Caco-2 (cell line): Measurements from ENCODE around the gene THBS4. TPM values are rescaled to one million over a fixed set of nuclear protein-coding genes. Genes with fewer than 3 reads are reported as not detected.

Source experiments
- BruUV-seq: library from RNA; stranded (reverse); fragments of 400-500 nt; replicated peaks from 2 replicates; lab custom pipeline; 2021; lab: Mats Ljungman, UMichigan
- CTCF ChIA-PET: fragments of 300-600 bp; sonication (Branson Sonifier 250); formaldehyde crosslinking; loops from one replicate; lab custom pipeline; 2022; ENCODE audit warnings: antibody characterized with exemption; lab: Charles Lee
- POLR2A ChIA-PET: fragments of 300-600 bp; sonication (Branson Sonifier 250); formaldehyde crosslinking; loops from one replicate; lab custom pipeline; 2022; ENCODE audit warnings: antibody characterized with exemption; lab: Charles Lee
- DNase-seq, 2 experiments: peaks; one replicate each; pipeline versions ENCODE4 v3.0.0 to v3.0.0-alpha.2; 2020 to 2022
- H3K27me3 ChIP-seq: replicated peaks from 2 replicates; pipeline ENCODE4 v1.6.0; 2011; ENCODE audit warnings: low read length; ENCODE audit not compliant: control insufficient read depth, insufficient read depth
- H3K36me3 ChIP-seq: 2 replicates; pipeline ENCODE4 v1.5.1; 2011; ENCODE audit warnings: low read length; ENCODE audit not compliant: control insufficient read depth, insufficient read depth
- H3K4me1 ChIP-seq: fragments of 250-450 bp; sonication (Bioruptor Pico); 2 replicates; pipeline ENCODE4 v1.5.1; 2020; ENCODE audit warnings: mild to moderate bottlenecking
- H3K4me3 ChIP-seq: 2 replicates; pipeline ENCODE4 v1.5.1; 2011; ENCODE audit warnings: low read depth, mild to moderate bottlenecking, control low read depth, low read length
- H3K9me3 ChIP-seq: fragments of 250-450 bp; sonication (Bioruptor Pico); 2 replicates; pipeline ENCODE4 v1.5.1; 2020; ENCODE audit warnings: mild to moderate bottlenecking, moderate library complexity
- H3K27ac Mint-ChIP-seq: one replicate; pipeline ENCODE4 v1.8.0; 2022; ENCODE audit warnings: mixed read lengths; ENCODE audit not compliant: unreplicated experiment
- H3K27me3 Mint-ChIP-seq: one replicate; pipeline ENCODE4 v1.8.0; 2022; ENCODE audit warnings: mixed read lengths; ENCODE audit not compliant: insufficient read depth, unreplicated experiment
- H3K36me3 Mint-ChIP-seq: one replicate; pipeline ENCODE4 v1.8.0; 2022; ENCODE audit warnings: mild to moderate bottlenecking, mixed read lengths; ENCODE audit not compliant: insufficient read depth, unreplicated experiment
- H3K4me1 Mint-ChIP-seq: one replicate; pipeline ENCODE4 v1.8.0; 2022; ENCODE audit warnings: low read depth, mixed read lengths; ENCODE audit not compliant: unreplicated experiment
- H3K4me3 Mint-ChIP-seq: one replicate; pipeline ENCODE4 v1.8.0; 2022; ENCODE audit warnings: mild to moderate bottlenecking, moderate library complexity, mixed read lengths; ENCODE audit not compliant: unreplicated experiment
- H3K9me3 Mint-ChIP-seq: one replicate; pipeline ENCODE4 v1.8.0; 2022; ENCODE audit warnings: mixed read lengths; ENCODE audit not compliant: unreplicated experiment
- intact Hi-C: fragments of 100-400 bp; cut with micrococcal nuclease; formaldehyde crosslinking; loops from one replicate; pipeline ENCODE4 v1.10.0; 2022; ENCODE audit not compliant: unreplicated experiment
- total RNA-seq: library from RNA; stranded (reverse); gene quantifications from 2 replicates; pipeline ENCODE4 v1.2.3, GENCODE V29; 2022
- TF ChIP-seq, protein P1 (sequence below), 2 experiments: fragments of 200-600 bp in 1 of 2; IDR thresholded peaks; 1 replicate in 1 of 2; 2 replicates in 1 of 2; pipeline versions ENCODE4 v1.5.1 to v1.8.0; 2011 to 2022; ENCODE audit warnings: antibody characterized with exemption in 1 of 2, control low read depth in 1 of 2, inconsistent platforms in 1 of 2, low read depth in 1 of 2, low read length in 1 of 2, mild to moderate bottlenecking in 1 of 2, moderate library complexity in 1 of 2; ENCODE audit not compliant: insufficient read depth in 1 of 2, severe bottlenecking in 1 of 2, unreplicated experiment in 1 of 2

The THBS4 gene
- total RNA-seq, 1 experiment from 2014 or later, result not detected

DNA sequence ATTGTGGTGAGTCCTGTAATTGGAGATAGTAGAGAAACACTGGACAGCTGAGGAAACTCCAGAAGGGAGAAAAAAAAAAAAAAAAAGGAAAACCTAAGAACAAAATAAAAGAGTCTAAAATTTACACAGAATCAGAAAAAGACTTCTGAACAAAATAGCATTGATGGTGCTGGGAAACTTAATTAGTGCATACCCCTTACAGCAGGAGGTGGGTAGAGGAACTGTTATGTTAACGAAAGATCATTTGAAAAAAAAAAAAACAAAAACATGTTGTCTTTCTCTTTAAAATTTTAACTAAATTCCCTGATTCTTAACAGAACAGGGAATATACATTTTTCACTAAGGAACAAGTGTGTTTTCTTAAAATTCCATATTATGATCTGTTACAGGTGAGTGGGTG, 32.5 kb upstream of the THBS4 start:
- no peak for DNase-seq
- H3K4me3 Mint-ChIP-seq, result no peak overlapping the region
- Histone ChIP-seq H3K27me3 (no peaks in the 10 kb centered on the region), H3K36me3 (no peaks in the 10 kb centered on the region), H3K4me1 (no peaks in the 10 kb centered on the region), H3K4me3 (no peak overlapping the region), H3K9me3 (no peaks in the 10 kb centered on the region)
- BruUV-seq, result no TSS peak
- H3K27me3 Mint-ChIP-seq, result peaks cover 5% of the 10 kb centered on the region
- TF ChIP-seq, protein P1, sequence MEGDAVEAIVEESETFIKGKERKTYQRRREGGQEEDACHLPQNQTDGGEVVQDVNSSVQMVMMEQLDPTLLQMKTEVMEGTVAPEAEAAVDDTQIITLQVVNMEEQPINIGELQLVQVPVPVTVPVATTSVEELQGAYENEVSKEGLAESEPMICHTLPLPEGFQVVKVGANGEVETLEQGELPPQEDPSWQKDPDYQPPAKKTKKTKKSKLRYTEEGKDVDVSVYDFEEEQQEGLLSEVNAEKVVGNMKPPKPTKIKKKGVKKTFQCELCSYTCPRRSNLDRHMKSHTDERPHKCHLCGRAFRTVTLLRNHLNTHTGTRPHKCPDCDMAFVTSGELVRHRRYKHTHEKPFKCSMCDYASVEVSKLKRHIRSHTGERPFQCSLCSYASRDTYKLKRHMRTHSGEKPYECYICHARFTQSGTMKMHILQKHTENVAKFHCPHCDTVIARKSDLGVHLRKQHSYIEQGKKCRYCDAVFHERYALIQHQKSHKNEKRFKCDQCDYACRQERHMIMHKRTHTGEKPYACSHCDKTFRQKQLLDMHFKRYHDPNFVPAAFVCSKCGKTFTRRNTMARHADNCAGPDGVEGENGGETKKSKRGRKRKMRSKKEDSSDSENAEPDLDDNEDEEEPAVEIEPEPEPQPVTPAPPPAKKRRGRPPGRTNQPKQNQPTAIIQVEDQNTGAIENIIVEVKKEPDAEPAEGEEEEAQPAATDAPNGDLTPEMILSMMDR (IDR thresholded peaks at IDR 0.05; ENCODE audit: insufficient read depth in 1 of 2, low read depth in 1 of 2, low read length in 1 of 2, severe bottlenecking in 1 of 2, unreplicated experiment in 1 of 2), result no peak
- intact Hi-C loops, result no loop called here
- CTCF ChIA-PET, result no interaction called here
- no peaks in the 10 kb centered on the region for H3K4me1 Mint-ChIP-seq
- no peaks in the 10 kb centered on the region for H3K36me3 Mint-ChIP-seq
- H3K27ac Mint-ChIP-seq, result no peak overlapping the region
- no peaks in the 10 kb centered on the region for H3K9me3 Mint-ChIP-seq
- POLR2A ChIA-PET, result no interaction called here

DNA sequence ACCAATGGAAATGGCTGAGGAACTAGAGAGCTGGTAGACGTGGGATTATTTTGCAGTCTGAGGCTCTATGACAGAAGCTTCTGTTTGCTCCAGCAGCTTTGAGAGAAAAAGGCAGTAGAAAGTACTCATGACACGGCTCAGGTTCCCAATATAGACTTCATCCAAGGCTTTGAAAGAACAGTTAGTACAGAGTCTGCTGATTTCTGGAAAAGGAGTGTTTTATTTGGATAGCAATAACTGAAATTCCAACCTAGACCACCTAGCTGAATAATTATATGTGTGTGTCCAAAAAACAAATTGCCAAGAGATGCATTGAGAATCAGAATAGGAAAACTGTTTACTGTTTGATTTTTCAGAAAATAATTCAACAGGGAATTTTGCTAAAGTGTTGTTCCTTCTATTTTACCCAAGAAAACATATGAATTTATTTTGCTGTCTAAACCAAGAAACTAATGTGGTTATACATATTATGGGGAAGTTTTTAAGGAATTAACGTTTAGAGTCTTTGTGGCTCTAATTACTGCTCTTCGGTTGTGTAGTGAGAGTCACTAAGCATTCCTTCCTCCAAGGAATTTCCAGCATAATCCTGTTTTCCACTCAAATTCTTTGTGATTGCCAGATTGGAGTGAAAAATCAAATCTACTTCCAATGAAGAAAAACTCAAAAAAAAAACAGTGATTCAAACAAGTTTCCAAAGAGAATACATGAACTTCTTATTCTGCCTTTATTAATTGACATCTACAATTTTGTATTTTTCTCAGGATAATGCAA, 26.0 kb upstream of the THBS4 start:
- no peaks in the 10 kb centered on the region for H3K4me1 Mint-ChIP-seq
- no TSS peak for BruUV-seq
- intact Hi-C loops, result no loop called here

DNA sequence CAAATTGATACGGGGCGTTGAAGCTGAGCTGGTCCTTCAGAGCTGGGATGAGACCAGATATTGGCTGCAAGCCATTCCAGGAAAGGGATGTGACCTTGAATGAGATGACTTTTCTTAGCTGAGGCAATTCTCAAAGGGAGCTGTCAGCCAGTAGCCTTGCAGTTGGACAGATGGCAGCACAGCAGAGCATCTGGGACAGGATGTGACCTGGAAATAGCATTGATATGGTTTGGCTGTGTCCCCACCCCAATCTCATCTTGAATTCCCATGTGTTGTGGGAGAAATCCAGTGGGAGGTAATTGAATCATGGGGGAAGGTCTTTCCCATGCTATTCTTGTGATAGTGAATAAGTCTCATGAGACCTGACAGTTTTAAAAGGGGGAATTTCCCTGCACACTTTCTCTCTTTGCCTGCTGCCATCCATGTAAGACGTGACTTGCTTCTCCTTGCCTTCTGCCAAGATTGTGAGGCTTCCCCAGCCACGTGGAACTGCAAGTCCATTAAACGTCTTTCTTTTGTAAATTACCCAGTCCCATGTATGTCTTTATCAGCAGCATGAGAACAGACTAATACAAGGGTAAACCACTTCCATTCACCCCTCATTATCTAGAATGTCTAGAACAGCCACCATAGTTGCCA, 24.3 kb upstream of the THBS4 start:
- Histone ChIP-seq H3K27me3 (no peaks in the 10 kb centered on the region; the same call in 1 of the 2 replicates), H3K4me1 (no peaks in the 10 kb centered on the region), H3K36me3 (no peaks in the 10 kb centered on the region), H3K4me3 (no peak overlapping the region), H3K9me3 (no peaks in the 10 kb centered on the region)
- DNase-seq, result no peak
- ChIA-PET POLR2A (no interaction called here), CTCF (interaction anchor here (0.6 kb wide), 1 partner anchor 18 kb away, joined by 3 read pairs; no protein-coding TSS in a partner anchor)
- H3K27ac Mint-ChIP-seq, result no peak overlapping the region
- intact Hi-C loops, result no loop called here
- H3K4me3 Mint-ChIP-seq, result no peak overlapping the region
- H3K4me1 Mint-ChIP-seq, result no peaks in the 10 kb centered on the region
- no peaks in the 10 kb centered on the region for H3K36me3 Mint-ChIP-seq
- no peaks in the 10 kb centered on the region for H3K27me3 Mint-ChIP-seq
- TF ChIP-seq, protein P1 (IDR thresholded peaks at IDR 0.05; ENCODE audit: insufficient read depth in 1 of 2, low read depth in 1 of 2, low read length in 1 of 2, severe bottlenecking in 1 of 2, unreplicated experiment in 1 of 2), result no peak
- BruUV-seq, result no TSS peak
- H3K9me3 Mint-ChIP-seq, result no peaks in the 10 kb centered on the region

More for the DNA sequence above, 26.0 kb upstream of the THBS4 start:
- H3K4me1 ChIP-seq, result no peaks in the 10 kb centered on the region
- no peak overlapping the region for H3K4me3 ChIP-seq
- H3K36me3 Mint-ChIP-seq, result no peaks in the 10 kb centered on the region
- H3K27me3 ChIP-seq, result no peaks in the 10 kb centered on the region
- H3K9me3 Mint-ChIP-seq, result no peaks in the 10 kb centered on the region
- H3K36me3 ChIP-seq, result no peaks in the 10 kb centered on the region
- ChIA-PET POLR2A (no interaction called here), CTCF (no interaction called here)
- H3K4me3 Mint-ChIP-seq, result no peak overlapping the region
- H3K9me3 ChIP-seq, result no peaks in the 10 kb centered on the region
- TF ChIP-seq, protein P1 (IDR thresholded peaks at IDR 0.05; ENCODE audit: insufficient read depth in 1 of 2, low read depth in 1 of 2, low read length in 1 of 2, severe bottlenecking in 1 of 2, unreplicated experiment in 1 of 2), result no peak
- no peak for DNase-seq
- no peak overlapping the region for H3K27ac Mint-ChIP-seq
- H3K27me3 Mint-ChIP-seq, result no peaks in the 10 kb centered on the region
